Left hindlimb (tissue), 1 donor: ENCODE measurements around the gene KIF27.
"Not testable (repeated sequence)": the region's sequence is repeated elsewhere in the genome, so short reads cannot be mapped to it uniquely, and the experiment has no call there.

Experiments used
- DNase-seq: peaks from one replicate; pipeline ENCODE4 v3.0.0-alpha.2; 2018

The KIF27 gene

GRCh38 chr9:83920927-83921707, at the start of gene KIF27:
TSS of gene KIF27 (minus strand) at chr9:83921432. CDS start at chr9:83915591, 5,841 bp downstream.
- peak; percentile 99 for DNase-seq

- DNase-seq = no peak
Observed at GRCh38 chr9:83969602-83970001, 48.4 kb upstream of the KIF27 start.

GRCh38 chr9:83967073-83967472, 45.8 kb upstream of the KIF27 start:
- DNase-seq = no peak

GRCh38 chr9:83966209-83966582, 45.0 kb upstream of the KIF27 start:
- DNase-seq = no peak

GRCh38 chr9:83965350-83966208, 44.3 kb upstream of the KIF27 start:
- no peak for DNase-seq

- no peak for DNase-seq
Observed at GRCh38 chr9:83964973-83965349, 43.7 kb upstream of the KIF27 start.

GRCh38 chr9:83962165-83962564, 40.9 kb upstream of the KIF27 start:
- DNase-seq = no peak

GRCh38 chr9:83960991-83961390, 39.8 kb upstream of the KIF27 start:
- DNase-seq = no peak

GRCh38 chr9:83959061-83959460, 37.8 kb upstream of the KIF27 start:
- DNase-seq = no peak

- DNase-seq = no peak
Observed at GRCh38 chr9:83957248-83957513, 35.9 kb upstream of the KIF27 start.

- peak; percentile 86 for DNase-seq
Observed at GRCh38 chr9:83956436-83957247, 35.4 kb upstream of the KIF27 start.

GRCh38 chr9:83956086-83956435, 34.8 kb upstream of the KIF27 start:
- DNase-seq = peak; percentile 61

GRCh38 chr9:83948096-83948495, 26.9 kb upstream of the KIF27 start:
- DNase-seq = not testable (repeated sequence)

- no peak for DNase-seq
Observed at GRCh38 chr9:83940590-83941303, 19.5 kb upstream of the KIF27 start.

GRCh38 chr9:83937861-83938455, 16.7 kb upstream of the KIF27 start:
- DNase-seq = no peak

GRCh38 chr9:83936523-83936922, 15.3 kb upstream of the KIF27 start:
- DNase-seq = no peak

- DNase-seq = no peak
Observed at GRCh38 chr9:83935276-83935935, 14.2 kb upstream of the KIF27 start.

- DNase-seq = no peak
Observed at GRCh38 chr9:83934569-83935275, 13.5 kb upstream of the KIF27 start.

GRCh38 chr9:83933790-83934189, 12.6 kb upstream of the KIF27 start:
- no peak for DNase-seq

GRCh38 chr9:83932851-83933250, 11.6 kb upstream of the KIF27 start:
- DNase-seq = no peak

- no peak for DNase-seq
Observed at GRCh38 chr9:83932011-83932410, 10.8 kb upstream of the KIF27 start.
